ENCODE data around the gene ICA1. TPM values are rescaled to one million over a fixed set of nuclear protein-coding genes. Genes with fewer than 3 reads are reported as not detected.

The ICA1 gene
- polyA plus RNA-seq, 1 donor (not counting 4 experiments of a cell fraction or from before 2014, with no cell fraction given) = 1.9 TPM

DNA sequence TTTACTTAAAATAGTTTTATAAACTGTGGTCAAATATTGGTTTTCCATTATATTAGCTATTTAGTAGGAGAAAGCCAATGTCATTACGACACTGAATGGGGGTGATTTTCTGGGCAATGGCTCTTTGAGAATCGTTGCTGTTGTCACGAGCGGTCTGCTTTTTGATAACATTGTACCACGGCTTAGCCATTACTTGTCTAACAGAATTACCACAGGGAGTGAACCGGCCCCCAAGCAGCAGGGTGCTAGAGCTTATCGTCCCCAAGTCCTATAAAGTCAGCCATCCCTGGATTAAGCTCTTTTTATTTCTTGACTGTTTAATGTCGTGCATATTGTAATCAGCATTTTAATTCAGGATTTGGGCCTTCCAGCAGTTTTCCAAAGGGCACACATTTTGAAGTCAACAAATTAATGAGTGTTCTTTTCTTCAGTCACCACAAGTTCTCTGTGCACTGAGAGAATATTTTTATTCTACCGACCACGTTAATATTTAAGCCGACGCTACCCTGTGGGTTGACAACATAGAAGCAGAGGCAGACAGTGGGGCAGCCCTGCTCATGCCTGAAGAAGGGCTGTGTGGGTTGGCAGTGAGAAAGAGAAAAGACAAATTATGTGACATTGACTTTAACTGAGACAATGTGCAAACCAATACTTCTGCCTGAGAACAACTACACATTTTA is 125.8 kb downstream of the ICA1 start:
- Histone ChIP-seq H3K9ac (ENCODE audit: control insufficient read depth, extremely low read depth, insufficient read depth, low read length) (no peak overlapping the region), H3K4me3 (ENCODE audit: control insufficient read depth in 2 of 3, extremely low read depth in 1 of 3, insufficient read depth in 2 of 3, low read depth in 1 of 3, low read length in 3 of 3) (no peak overlapping the region), H3K27me3 (ENCODE audit: control insufficient read depth, extremely low read depth, insufficient read depth, low read length) (no peaks in the 10 kb centered on the region), H3K9me1 (ENCODE audit: control insufficient read depth, extremely low read depth, insufficient read depth, low read length) (no peaks in the 10 kb centered on the region), H3K36me3 (ENCODE audit: control insufficient read depth in 2 of 2, extremely low read depth in 1 of 2, insufficient read depth in 2 of 2, low read length in 2 of 2) (no peaks in the 10 kb centered on the region), H3K4me1 (ENCODE audit: control insufficient read depth, extremely low read depth, insufficient read depth, low read length) (no peaks in the 10 kb centered on the region), H4K20me1 (ENCODE audit: control insufficient read depth, extremely low read depth, insufficient read depth, low read length) (no peaks in the 10 kb centered on the region), H3K9me3 (ENCODE audit: control insufficient read depth, low read depth, low read length) (no peaks in the 10 kb centered on the region), H2AFZ (ENCODE audit: control insufficient read depth, low read length) (no peak overlapping the region), H3K79me2 (ENCODE audit: control insufficient read depth, insufficient read depth, low read length) (no peaks in the 10 kb centered on the region), H3K27ac (ENCODE audit: control insufficient read depth, insufficient read depth, low read length) (no peak overlapping the region), H3K4me2 (ENCODE audit: control insufficient read depth, extremely low read depth, insufficient read depth, low read depth, low read length) (no peak overlapping the region)
- DNase-seq (ENCODE audit: low read depth, low spot score) = no peak
- no peak for TF ChIP-seq EZH2 (IDR thresholded peaks at IDR 0.05; ENCODE audit: low read length)
- no peak for TF ChIP-seq CTCF (optimal IDR thresholded peaks at IDR 0.05 in 1 of 3, IDR thresholded peaks at IDR 0.05 in 1 of 3, conservative IDR thresholded peaks at IDR 0.05 in 1 of 3; ENCODE audit: extremely low read depth in 1 of 3, insufficient read depth in 2 of 3, low read length in 3 of 3)
- no peak for FAIRE-seq
- dilution Hi-C loops (cut with MboI; ENCODE audit: extremely low pct_ligation_motif_present, low sequenced_read_pairs) = no loop called here

GRCh38 chr7:8135417-8135816 is 126.5 kb downstream of the ICA1 start:
- Histone ChIP-seq H3K27me3 (ENCODE audit: control insufficient read depth, extremely low read depth, insufficient read depth, low read length) (no peaks in the 10 kb centered on the region), H3K4me2 (ENCODE audit: control insufficient read depth, extremely low read depth, insufficient read depth, low read depth, low read length) (no peak overlapping the region), H4K20me1 (ENCODE audit: control insufficient read depth, extremely low read depth, insufficient read depth, low read length) (no peaks in the 10 kb centered on the region), H3K79me2 (ENCODE audit: control insufficient read depth, insufficient read depth, low read length) (no peaks in the 10 kb centered on the region), H3K4me1 (ENCODE audit: control insufficient read depth, extremely low read depth, insufficient read depth, low read length) (no peaks in the 10 kb centered on the region), H3K27ac (ENCODE audit: control insufficient read depth, insufficient read depth, low read length) (no peak overlapping the region), H3K4me3 (ENCODE audit: control insufficient read depth in 2 of 3, extremely low read depth in 1 of 3, insufficient read depth in 2 of 3, low read depth in 1 of 3, low read length in 3 of 3) (no peak overlapping the region), H3K9me3 (ENCODE audit: control insufficient read depth, low read depth, low read length) (no peaks in the 10 kb centered on the region), H3K9me1 (ENCODE audit: control insufficient read depth, extremely low read depth, insufficient read depth, low read length) (no peaks in the 10 kb centered on the region), H3K9ac (ENCODE audit: control insufficient read depth, extremely low read depth, insufficient read depth, low read length) (no peak overlapping the region), H2AFZ (ENCODE audit: control insufficient read depth, low read length) (no peak overlapping the region), H3K36me3 (ENCODE audit: control insufficient read depth in 2 of 2, extremely low read depth in 1 of 2, insufficient read depth in 2 of 2, low read length in 2 of 2) (no peaks in the 10 kb centered on the region)
- FAIRE-seq = no peak
- no peak for DNase-seq (ENCODE audit: low read depth, low spot score)
- dilution Hi-C loops (cut with MboI; ENCODE audit: extremely low pct_ligation_motif_present, low sequenced_read_pairs) = no loop called here
- TF ChIP-seq CTCF (optimal IDR thresholded peaks at IDR 0.05 in 1 of 3, IDR thresholded peaks at IDR 0.05 in 1 of 3, conservative IDR thresholded peaks at IDR 0.05 in 1 of 3; ENCODE audit: extremely low read depth in 1 of 3, insufficient read depth in 2 of 3, low read length in 3 of 3) (no peak), EZH2 (IDR thresholded peaks at IDR 0.05; ENCODE audit: low read length) (no peak)

Measured in keratinocyte (primary cell).